ENCODE measurements around the gene GAREM1.

Gene GAREM1

GRCh38 chr18:32455361-32455760 is 15.3 kb downstream of the GAREM1 start:
- DNase-seq, result no peak

- DNase-seq, result no peak
Measured at GRCh38 chr18:32454593-32454992, 16.1 kb downstream of the GAREM1 start.

- DNase-seq, result no peak
Measured at GRCh38 chr18:32450874-32451273, 19.8 kb downstream of the GAREM1 start.

- no peak for DNase-seq
Measured at GRCh38 chr18:32450026-32450691, 20.5 kb downstream of the GAREM1 start.

GRCh38 chr18:32446780-32447179 is 23.9 kb downstream of the GAREM1 start:
- peak; percentile 96 for DNase-seq

GRCh38 chr18:32445846-32446245 is 24.8 kb downstream of the GAREM1 start:
- DNase-seq, result no peak

- no peak for DNase-seq
Measured at GRCh38 chr18:32443706-32444215, 26.9 kb downstream of the GAREM1 start.

GRCh38 chr18:32443033-32443705 is 27.5 kb downstream of the GAREM1 start:
- DNase-seq, result no peak

- no peak for DNase-seq
Measured at GRCh38 chr18:32442575-32442974, 28.1 kb downstream of the GAREM1 start.

- DNase-seq, result no peak
Measured at GRCh38 chr18:32441533-32441932, 29.1 kb downstream of the GAREM1 start.

GRCh38 chr18:32440518-32440917 is 30.2 kb downstream of the GAREM1 start:
- DNase-seq, result no peak

GRCh38 chr18:32439802-32440201 is 30.9 kb downstream of the GAREM1 start:
- no peak for DNase-seq

GRCh38 chr18:32439241-32439640 is 31.4 kb downstream of the GAREM1 start:
- peak; percentile 36 for DNase-seq

- no peak for DNase-seq
Measured at GRCh38 chr18:32438173-32438572, 32.5 kb downstream of the GAREM1 start.

- no peak for DNase-seq
Measured at GRCh38 chr18:32437100-32437834, 33.4 kb downstream of the GAREM1 start.

- no peak for DNase-seq
Measured at GRCh38 chr18:32435631-32436500, 34.8 kb downstream of the GAREM1 start.

- DNase-seq, result no peak
Measured at GRCh38 chr18:32431753-32432152, 38.9 kb downstream of the GAREM1 start.

- DNase-seq, result no peak
Measured at GRCh38 chr18:32429402-32429801, 41.3 kb downstream of the GAREM1 start.

GRCh38 chr18:32427084-32427900 is 43.4 kb downstream of the GAREM1 start:
- no peak for DNase-seq

GRCh38 chr18:32425466-32425865 is 45.2 kb downstream of the GAREM1 start:
- DNase-seq, result no peak

GRCh38 chr18:32424696-32425095 is 46.0 kb downstream of the GAREM1 start:
- DNase-seq, result no peak

Data from NCI-H748 treated with DMSO at 0.1 percent for 48 hours (cell line).